MM.1S (cell line): Measurements from ENCODE around the gene EPHB1.

Experiments used
- CTCF ChIP-seq: fragments of 300-600 bp; sonication (generic); IDR thresholded peaks from 2 replicates; pipeline ENCODE4 v1.5.1; 2016; ENCODE audit warnings: antibody characterized with exemption, low read length, mixed read lengths
- EZH2 ChIP-seq: fragments of 300-600 bp; sonication (generic); optimal IDR thresholded peaks from 2 replicates; pipeline ENCODE3; 2017; ENCODE audit warnings: low read depth, mild to moderate bottlenecking, antibody characterized with exemption, low read length, mixed read lengths

GRCh38 chr3:135099734-135100355 lies 304.8 kb downstream of the EPHB1 start:
- TF ChIP-seq CTCF: no peak
- TF ChIP-seq EZH2: no peak
